ENCODE data around the gene TNC. TPM values are rescaled to one million over a fixed set of nuclear protein-coding genes. Genes with fewer than 3 reads are reported as not detected.

The TNC gene
- total and polyA plus RNA-seq, 2 donors from 2014 or later, result 9.4 to 254 TPM

GRCh38 chr9:115008536-115009270 lies 109.3 kb downstream of the TNC start:
- H3K9me3 ChIP-seq (ENCODE audit: control insufficient read depth in 2 of 3, insufficient read depth in 1 of 3, low read length in 3 of 3), result no peaks in the 10 kb centered on the region
- no peaks in the 10 kb centered on the region for H3K4me1 ChIP-seq (ENCODE audit: control insufficient read depth in 2 of 3, insufficient read depth in 2 of 3, low read depth in 1 of 3, low read length in 3 of 3)
- DNase-seq (no peak), FAIRE-seq (no peak)
- no peak overlapping the region for H3K4me3 ChIP-seq (ENCODE audit: low read length in 3 of 3)
- intact Hi-C loops (cut with DNase I), result no loop called here
- H3K36me3 ChIP-seq (ENCODE audit: control insufficient read depth in 2 of 3, insufficient read depth in 3 of 3, low read length in 3 of 3), result no peaks in the 10 kb centered on the region
- no peak overlapping the region for H3K27ac ChIP-seq (ENCODE audit: low read depth in 2 of 2, low read length in 2 of 2)
- TF ChIP-seq CTCF (IDR thresholded peaks at IDR 0.05; ENCODE audit: borderline replicate concordance, extremely low read depth, insufficient read depth), result no peak
- H3K9ac ChIP-seq (ENCODE audit: low read length in 3 of 3), result no peak overlapping the region
- no peaks in the 10 kb centered on the region for H3K27me3 ChIP-seq (ENCODE audit: control insufficient read depth, insufficient read depth, low read length)

- intact Hi-C loops (cut with DNase I), result no loop called here
These were observed 111.3 kb downstream of the TNC start for GRCh38 chr9:115006660-115007059.

GRCh38 chr9:115005322-115005721 lies 112.6 kb downstream of the TNC start:
- intact Hi-C loops (cut with DNase I), result no loop called here
- no peak for FAIRE-seq
- no peaks in the 10 kb centered on the region for H3K4me1 ChIP-seq (ENCODE audit: control insufficient read depth in 2 of 3, insufficient read depth in 2 of 3, low read depth in 1 of 3, low read length in 3 of 3)
- no peak for DNase-seq
- TF ChIP-seq CTCF (IDR thresholded peaks at IDR 0.05; ENCODE audit: borderline replicate concordance, extremely low read depth, insufficient read depth), result no peak
- H3K9me3 ChIP-seq (ENCODE audit: control insufficient read depth in 2 of 3, insufficient read depth in 1 of 3, low read length in 3 of 3), result no peaks in the 10 kb centered on the region
- no peaks in the 10 kb centered on the region for H3K27me3 ChIP-seq (ENCODE audit: control insufficient read depth, insufficient read depth, low read length)
- H3K27ac ChIP-seq (ENCODE audit: low read depth in 2 of 2, low read length in 2 of 2), result no peak overlapping the region
- H3K4me3 ChIP-seq (ENCODE audit: low read length in 3 of 3), result no peak overlapping the region
- H3K9ac ChIP-seq (ENCODE audit: low read length in 3 of 3), result no peak overlapping the region
- H3K36me3 ChIP-seq (ENCODE audit: control insufficient read depth in 2 of 3, insufficient read depth in 3 of 3, low read length in 3 of 3), result no peaks in the 10 kb centered on the region

More at GRCh38 chr9:115006660-115007059, 111.3 kb downstream of the TNC start:
- no peaks in the 10 kb centered on the region for H3K27me3 ChIP-seq (ENCODE audit: control insufficient read depth, insufficient read depth, low read length)
- H3K36me3 ChIP-seq (ENCODE audit: control insufficient read depth in 2 of 3, insufficient read depth in 3 of 3, low read length in 3 of 3), result no peaks in the 10 kb centered on the region
- H3K27ac ChIP-seq (ENCODE audit: low read depth in 2 of 2, low read length in 2 of 2), result no peak overlapping the region
- DNase-seq, result no peak
- no peaks in the 10 kb centered on the region for H3K4me1 ChIP-seq (ENCODE audit: control insufficient read depth in 2 of 3, insufficient read depth in 2 of 3, low read depth in 1 of 3, low read length in 3 of 3)
- FAIRE-seq, result no peak
- no peak overlapping the region for H3K9ac ChIP-seq (ENCODE audit: low read length in 3 of 3)
- TF ChIP-seq CTCF (IDR thresholded peaks at IDR 0.05; ENCODE audit: borderline replicate concordance, extremely low read depth, insufficient read depth), result no peak
- H3K9me3 ChIP-seq (ENCODE audit: control insufficient read depth in 2 of 3, insufficient read depth in 1 of 3, low read length in 3 of 3), result no peaks in the 10 kb centered on the region
- no peak overlapping the region for H3K4me3 ChIP-seq (ENCODE audit: low read length in 3 of 3)
